H1 (cell line): Measurements from ENCODE around the gene SLC1A1. TPM values are rescaled to one million over a fixed set of nuclear protein-coding genes. Genes with fewer than 3 reads are reported as not detected.

Experiments
- ATF3 ChIP-seq: IDR thresholded peaks from 2 replicates; pipeline ENCODE4 v1.6.1; 2011; ENCODE audit warnings: low read depth, mild to moderate bottlenecking, low read length; ENCODE audit not compliant: insufficient read depth
- BACH1 ChIP-seq: IDR thresholded peaks from 2 replicates; pipeline ENCODE4 v1.6.1; 2012; ENCODE audit warnings: low read length, improper control_type of control experiment
- BCL11A ChIP-seq, 2 experiments: IDR thresholded peaks; one replicate each; pipeline ENCODE4 v1.6.1; 2011; ENCODE audit warnings: low read depth in 2 of 2, low read length in 2 of 2, mild to moderate bottlenecking in 2 of 2
- CHD7 ChIP-seq: fragments of 300-600 bp; sonication (generic); IDR thresholded peaks from 2 replicates; pipeline ENCODE4 v1.7.1; 2012; ENCODE audit warnings: low read length, moderate library complexity, mild to moderate bottlenecking, inconsistent platforms; ENCODE audit not compliant: insufficient replicate concordance
- POU5F1 ChIP-seq: IDR thresholded peaks from 2 replicates; pipeline ENCODE4 v1.6.1; 2011; ENCODE audit warnings: low read depth, mild to moderate bottlenecking, low read length, moderate library complexity
- SP4 ChIP-seq: IDR thresholded peaks from 2 replicates; pipeline ENCODE4 v1.6.1; 2012; ENCODE audit warnings: low read length, inconsistent platforms
- SRF ChIP-seq: IDR thresholded peaks from 2 replicates; pipeline ENCODE4 v1.6.1; 2011; ENCODE audit warnings: mild to moderate bottlenecking, low read depth, low read length, moderate library complexity
- polyA plus RNA-seq, 7 experiments: library from polyadenylated mRNA; depleted of rRNA in 3 of 7; stranded (reverse) in 5 of 7; unstranded in 2 of 7; fragments of >200 nt in 5 of 7; fragments of 200-250 nt in 2 of 7; gene quantifications; 1 replicate in 5 of 7; 2 replicates in 1 of 7; 4 replicates in 1 of 7; pipeline versions ENCODE4 v1.2.1 to v1.2.3, GENCODE V29; 2011 to 2013; ENCODE audit warnings: missing spikeins in 2 of 7, mixed read lengths in 2 of 7
- total RNA-seq: library from RNA; stranded (reverse); fragmentation: NEBNext Ultra II Directional; extraction: Animal tissue kit (Norgen Biotek cat#: 25700); gene quantifications from 2 replicates; pipeline ENCODE4 v1.2.1, GENCODE V29; 2021

The SLC1A1 gene
- total and polyA plus RNA-seq, 2 of the 8 experiments (the other 6 are each of a cell fraction or from before 2014, with no cell fraction given), result 4.7 to 11.7 TPM

DNA sequence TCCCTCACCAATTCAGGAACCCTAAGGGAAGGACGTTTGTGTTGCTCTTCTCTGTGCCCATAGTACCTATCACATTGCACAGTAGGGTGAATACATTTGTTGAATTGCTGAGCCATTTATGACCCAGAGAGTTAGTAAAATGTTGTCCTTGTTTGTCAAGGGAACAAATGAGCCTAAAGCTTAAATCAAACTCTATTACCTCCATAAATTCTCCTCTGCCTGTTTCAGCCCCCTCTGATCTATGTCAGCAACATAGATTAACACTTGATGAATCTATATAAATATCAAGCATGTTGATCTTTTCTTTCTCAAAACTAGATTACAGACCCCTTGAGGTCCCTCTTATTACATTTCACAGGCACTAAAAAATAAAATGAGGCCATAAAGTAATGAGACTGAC is 7.1 kb downstream of the SLC1A1 start (continued):
- TF ChIP-seq CHD7, result no peak
- TF ChIP-seq BACH1, result no peak
- TF ChIP-seq ATF3, result no peak
- TF ChIP-seq SRF, result no peak
- no peak for TF ChIP-seq SP4
- TF ChIP-seq POU5F1, result no peak
- TF ChIP-seq BCL11A (IDR thresholded peaks at IDR 0.05; ENCODE audit: low read depth in 2 of 2, low read length in 2 of 2), result no peak
- TF ChIP-seq, all 59 proteins: peak for 0
